Skeletal muscle tissue (tissue), 4 donors: ENCODE measurements around the gene ELF1. TPM values are rescaled to one million over a fixed set of nuclear protein-coding genes. Genes with fewer than 3 reads are reported as not detected.

Experiments
- H3K27ac ChIP-seq: one replicate; pipeline ENCODE4 v1.7.0; 2013; ENCODE audit warnings: mild to moderate bottlenecking, low read depth, low read length, inconsistent platforms
- H3K27me3 ChIP-seq, 3 donors: one replicate each; pipeline ENCODE4 v1.7.0; 2013; ENCODE audit warnings: low read length in 3 of 3; ENCODE audit not compliant: control insufficient read depth in 3 of 3, insufficient read depth in 3 of 3
- H3K36me3 ChIP-seq, 3 donors: one replicate each; pipeline ENCODE4 v1.7.0; 2013; ENCODE audit warnings: low read length in 3 of 3; ENCODE audit not compliant: control insufficient read depth in 3 of 3, insufficient read depth in 3 of 3
- H3K4me1 ChIP-seq, 3 donors: one replicate each; pipeline ENCODE4 v1.7.0; 2013; ENCODE audit warnings: low read length in 3 of 3, mild to moderate bottlenecking in 3 of 3; ENCODE audit not compliant: control insufficient read depth in 3 of 3, insufficient read depth in 3 of 3
- H3K4me3 ChIP-seq, 3 donors: one replicate each; pipeline ENCODE4 v1.7.0; 2013; ENCODE audit warnings: low read length in 3 of 3
- H3K9ac ChIP-seq, 3 donors: one replicate each; pipeline ENCODE4 v1.7.0; 2013; ENCODE audit warnings: low read length in 3 of 3, mild to moderate bottlenecking in 3 of 3, moderate library complexity in 2 of 3, low read depth in 1 of 3
- H3K9me3 ChIP-seq, 3 donors: one replicate each; pipeline ENCODE4 v1.7.0; 2013; ENCODE audit warnings: low read length in 3 of 3; ENCODE audit not compliant: control insufficient read depth in 3 of 3
- total RNA-seq: library from RNA; depleted of rRNA; stranded (reverse); fragments of >200 nt; gene quantifications from one replicate; pipeline ENCODE4 v1.2.3, GENCODE V29; 2014
- donor health status: Osteomylitis.

The ELF1 gene
- total RNA-seq, 1 donor from 2014 or later: 33.9 TPM

DNA sequence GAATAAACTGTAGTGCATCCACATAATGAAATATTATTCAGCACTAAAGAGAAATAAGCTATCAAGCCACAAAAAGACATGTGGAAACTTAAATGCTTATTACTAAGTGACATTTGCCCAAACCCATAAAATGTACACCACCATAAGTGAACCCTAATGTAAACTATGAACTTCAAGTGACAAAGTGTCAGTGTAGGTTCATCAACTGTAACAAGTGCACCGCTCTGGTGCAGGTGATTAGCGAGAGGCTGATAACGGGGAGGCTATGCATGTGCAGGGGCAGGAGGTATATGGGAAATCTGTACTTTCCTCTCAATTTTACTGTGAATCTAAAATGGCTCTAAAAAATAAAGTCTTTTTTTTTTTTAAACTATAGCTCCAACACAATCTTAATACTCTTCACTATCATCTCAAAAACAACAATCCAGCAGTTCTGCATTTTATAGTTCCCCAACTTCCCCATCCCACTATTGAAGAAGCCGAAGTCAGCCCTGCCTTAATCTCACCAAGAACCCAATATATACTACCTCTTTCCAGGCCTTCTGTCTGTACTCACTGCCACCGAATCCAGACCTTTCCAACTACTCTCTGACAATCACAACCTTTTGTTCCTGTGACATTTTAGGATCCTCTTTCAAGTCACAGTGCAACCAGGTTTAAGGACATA is 22.6 kb downstream of the ELF1 start:
- H3K9me3 ChIP-seq: no peaks in the 10 kb centered on the region
- no peak overlapping the region for H3K9ac ChIP-seq
- H3K27me3 ChIP-seq: no peaks in the 10 kb centered on the region
- peaks cover 6 to 13% (median 8%) of the 10 kb centered on the region in 3 donors for H3K4me1 ChIP-seq
- H3K36me3 ChIP-seq: no peaks in the 10 kb centered on the region
- no peak overlapping the region for H3K27ac ChIP-seq
- H3K4me3 ChIP-seq: no peak overlapping the region

DNA sequence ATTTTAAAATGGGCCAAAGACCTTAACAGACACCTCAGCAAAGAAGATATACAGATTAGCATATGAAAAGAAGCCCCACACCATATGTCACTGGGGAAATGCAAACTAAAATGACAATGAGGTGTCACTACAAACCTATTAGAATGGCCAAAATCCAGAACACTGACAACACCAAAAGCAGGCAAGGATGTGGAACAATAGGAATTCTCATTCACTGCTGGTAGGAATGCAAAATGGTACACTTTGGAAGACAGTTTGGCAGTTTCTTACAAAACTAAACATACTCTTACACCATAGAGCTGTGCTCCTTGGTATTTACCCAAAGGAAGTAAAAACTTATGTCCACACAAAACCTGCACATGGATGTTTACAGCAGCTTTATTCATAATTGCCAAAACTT is 23.1 kb downstream of the ELF1 start:
- Histone ChIP-seq H3K4me1 (peaks cover 6 to 13% (median 8%) of the 10 kb centered on the region in 3 donors), H3K9me3 (no peaks in the 10 kb centered on the region), H3K36me3 (no peaks in the 10 kb centered on the region), H3K27me3 (no peaks in the 10 kb centered on the region), H3K9ac (no peak overlapping the region), H3K27ac (no peak overlapping the region), H3K4me3 (no peak overlapping the region)

GRCh38 chr13:40994581-40995230 is 24.4 kb downstream of the ELF1 start:
- Histone ChIP-seq H3K4me3 (no peak overlapping the region), H3K4me1 (peaks cover 6 to 13% (median 8%) of the 10 kb centered on the region in 3 donors), H3K9me3 (no peaks in the 10 kb centered on the region), H3K36me3 (no peaks in the 10 kb centered on the region), H3K27me3 (no peaks in the 10 kb centered on the region), H3K9ac (no peak overlapping the region), H3K27ac (peak overlapping the region; percentile 38)

GRCh38 chr13:40993987-40994386 is 25.1 kb downstream of the ELF1 start:
- H3K4me1 ChIP-seq: peaks cover 6 to 13% (median 8%) of the 10 kb centered on the region in 3 donors
- no peak overlapping the region for H3K4me3 ChIP-seq
- H3K27me3 ChIP-seq: no peaks in the 10 kb centered on the region
- no peaks in the 10 kb centered on the region for H3K9me3 ChIP-seq
- peak overlapping the region in 1 of 3 donors; percentile 17 for H3K9ac ChIP-seq
- H3K27ac ChIP-seq: no peak overlapping the region
- H3K36me3 ChIP-seq: no peaks in the 10 kb centered on the region

DNA sequence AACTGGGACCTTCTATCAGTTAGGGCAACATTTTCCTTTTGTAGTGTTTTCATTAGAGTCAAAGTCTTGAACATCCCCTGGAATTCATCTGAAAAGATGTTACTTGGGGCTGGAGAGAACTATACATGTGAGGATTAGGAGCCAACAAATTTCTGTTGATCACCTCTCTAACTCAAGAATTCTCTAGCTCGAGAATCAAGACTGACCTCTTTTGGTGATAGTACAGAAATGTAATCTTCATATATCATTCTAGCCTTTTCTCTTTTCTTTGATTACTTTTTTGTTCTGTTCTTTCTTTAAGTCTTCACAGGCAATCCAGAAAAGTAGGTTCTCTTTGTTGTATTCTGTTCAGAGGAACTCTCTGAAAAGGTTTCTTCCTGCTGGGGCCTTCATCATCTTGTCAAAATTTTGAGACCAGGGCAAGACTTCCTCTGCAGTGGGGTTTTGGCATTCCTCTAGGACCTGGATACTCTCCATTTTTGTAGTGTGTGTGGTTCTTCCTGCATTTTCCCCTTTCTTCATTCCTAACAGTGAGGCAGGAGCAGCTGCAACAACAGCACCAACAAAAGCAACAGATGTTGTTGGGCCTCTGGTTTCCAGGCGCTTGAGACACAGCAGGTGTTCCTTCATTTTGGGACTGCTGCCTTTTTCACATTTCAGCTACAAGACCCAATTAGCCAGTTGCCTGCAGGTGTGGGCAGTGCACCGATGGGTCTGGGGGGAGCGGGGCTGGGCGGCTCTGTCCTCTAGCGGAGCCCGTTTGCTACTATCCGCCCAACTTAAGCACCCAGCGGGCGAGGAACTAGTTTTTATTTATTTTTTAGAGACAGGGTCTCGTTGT is 26.2 kb downstream of the ELF1 start:
- H3K36me3 ChIP-seq: no peaks in the 10 kb centered on the region
- H3K27me3 ChIP-seq: no peaks in the 10 kb centered on the region
- no peak overlapping the region for H3K9ac ChIP-seq
- H3K9me3 ChIP-seq: no peaks in the 10 kb centered on the region
- H3K27ac ChIP-seq: no peak overlapping the region
- peaks cover 6 to 13% (median 8%) of the 10 kb centered on the region in 3 donors for H3K4me1 ChIP-seq
- no peak overlapping the region for H3K4me3 ChIP-seq

DNA sequence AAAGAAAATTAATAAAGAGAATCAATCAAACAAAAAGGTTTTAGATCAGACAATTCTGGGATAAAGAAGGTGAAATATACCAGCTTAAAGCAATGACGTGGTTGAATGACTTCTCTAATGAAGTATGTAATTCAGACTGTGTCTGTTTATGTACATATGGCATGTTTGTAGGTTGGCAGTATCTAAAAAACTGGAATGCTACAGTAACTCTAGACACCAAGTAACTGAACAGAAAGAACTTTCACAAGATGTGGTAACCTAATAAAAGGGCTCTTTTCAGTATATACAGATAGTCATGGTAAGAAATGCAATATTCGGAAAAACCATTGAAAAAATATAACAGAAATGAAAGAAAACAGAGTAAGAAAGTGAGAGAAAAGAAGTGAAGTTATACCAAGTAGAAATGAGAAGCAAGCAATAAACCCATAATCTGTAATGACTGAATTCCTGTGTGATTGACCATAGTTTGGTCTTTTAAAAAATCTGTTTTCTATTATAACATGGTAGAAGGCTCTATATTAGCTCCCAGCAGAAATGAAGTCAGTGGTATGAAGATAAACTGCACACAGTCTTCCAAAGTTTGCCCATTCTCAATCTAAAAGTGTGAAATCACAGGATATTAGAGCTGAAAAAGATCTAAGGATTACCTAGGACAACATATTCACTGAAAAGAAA is 31.4 kb downstream of the ELF1 start:
- H3K9me3 ChIP-seq: no peaks in the 10 kb centered on the region
- no peaks in the 10 kb centered on the region for H3K27me3 ChIP-seq
- no peak overlapping the region for H3K9ac ChIP-seq
- no peak overlapping the region for H3K4me3 ChIP-seq
- H3K36me3 ChIP-seq: no peaks in the 10 kb centered on the region
- peaks cover 19 to 28% (median 20%) of the 10 kb centered on the region in 3 donors for H3K4me1 ChIP-seq
- no peak overlapping the region for H3K27ac ChIP-seq

DNA sequence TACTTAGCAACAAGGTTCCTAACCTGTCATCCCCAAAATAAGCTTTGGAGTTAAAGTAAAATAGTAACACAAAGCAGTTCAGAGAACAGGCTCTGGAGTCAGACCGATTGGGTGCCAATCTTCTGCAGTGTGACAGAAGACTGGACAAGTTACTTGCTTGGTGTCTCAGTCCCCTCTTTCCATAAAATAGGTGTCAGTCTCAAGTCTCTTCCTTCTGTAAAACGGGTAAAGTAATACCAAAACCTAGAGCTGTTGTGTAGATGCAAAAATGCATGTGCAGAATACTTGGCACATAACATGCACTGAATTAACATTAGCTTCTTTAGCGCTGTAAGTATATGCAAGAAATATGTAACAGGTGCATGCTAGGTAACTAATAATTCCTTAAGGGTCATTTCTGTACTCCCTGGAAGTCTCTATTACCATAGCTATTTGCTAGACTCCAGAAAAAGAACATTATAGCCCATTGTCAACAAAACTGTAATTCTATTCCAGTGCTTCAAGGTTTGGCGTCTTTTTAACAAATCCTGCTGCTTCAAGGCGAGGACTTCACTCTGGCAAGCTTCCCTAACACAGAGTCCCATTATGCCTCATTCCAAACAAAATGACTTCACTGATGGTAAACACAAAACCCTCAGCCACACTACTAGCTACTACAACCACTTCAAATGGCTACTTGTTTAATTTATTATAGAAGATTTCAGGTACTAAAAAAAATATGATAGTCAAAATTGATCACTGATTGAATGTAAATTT is 32.8 kb downstream of the ELF1 start:
- peaks cover 19 to 28% (median 20%) of the 10 kb centered on the region in 3 donors for H3K4me1 ChIP-seq
- H3K9ac ChIP-seq: peak overlapping the region in 2 of 3 donors; percentile 27 to 35
- H3K4me3 ChIP-seq: peak overlapping the region in 2 of 3 donors; percentile 47 to 49

DNA sequence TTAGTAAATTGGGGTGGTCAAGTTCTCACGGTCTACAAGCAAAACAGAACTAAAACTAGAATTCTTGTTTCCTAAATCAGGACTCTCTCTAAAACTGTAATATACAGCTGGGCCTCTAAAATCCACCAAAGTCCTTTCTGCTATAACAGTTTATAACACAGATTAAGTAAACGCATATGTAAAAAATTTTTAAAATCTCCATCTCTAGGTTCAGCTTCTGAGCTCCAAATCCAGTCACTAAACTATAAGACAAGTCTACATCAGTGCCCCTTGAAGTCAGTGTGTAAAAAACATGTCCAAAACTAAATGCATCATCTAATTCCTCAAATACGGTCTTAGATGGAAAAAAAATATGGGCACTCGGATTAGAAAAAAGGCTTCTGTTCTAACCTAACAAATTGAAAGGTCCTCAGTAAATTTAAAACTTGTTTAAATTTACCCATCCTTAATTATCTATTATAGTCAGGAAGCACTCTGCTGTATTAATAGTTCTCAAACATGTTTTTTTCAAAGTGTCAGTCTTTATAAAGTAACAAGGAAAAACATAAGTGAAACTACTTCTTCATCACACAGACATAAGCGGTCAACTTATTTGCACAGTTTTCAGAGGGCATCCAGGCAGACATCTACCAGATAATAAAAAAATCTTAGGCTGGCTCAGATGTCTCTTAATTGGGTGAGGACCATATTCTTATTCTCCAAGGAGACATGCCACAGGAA is 33.6 kb downstream of the ELF1 start:
- H3K9me3 ChIP-seq: no peaks in the 10 kb centered on the region
- peak overlapping the region in 2 of 3 donors; percentile 47 to 49 for H3K4me3 ChIP-seq
- peaks cover 19 to 28% (median 20%) of the 10 kb centered on the region in 3 donors for H3K4me1 ChIP-seq
- H3K9ac ChIP-seq: peak overlapping the region in 2 of 3 donors; percentile 27 to 35
- no peaks in the 10 kb centered on the region for H3K27me3 ChIP-seq
- peak overlapping the region; percentile 37 for H3K27ac ChIP-seq
- no peaks in the 10 kb centered on the region for H3K36me3 ChIP-seq

More for the DNA sequence above, 32.8 kb downstream of the ELF1 start:
- Histone ChIP-seq H3K27me3 (no peaks in the 10 kb centered on the region), H3K36me3 (no peaks in the 10 kb centered on the region), H3K9me3 (no peaks in the 10 kb centered on the region), H3K27ac (peak overlapping the region; percentile 37)
